A549 (cell line): ENCODE measurements around the gene GALNT14. TPM values are rescaled to one million over a fixed set of nuclear protein-coding genes. Genes with fewer than 3 reads are reported as not detected.
A peak's percentile ranks its signal among the peaks of the same experiment; 100 is the strongest.

Source experiments
- ATAC-seq, 2 experiments: fragments of 200-7000 bp in 1 of 2; fragments of >200 bp in 1 of 2; cut with Nextera tagmentation in 1 of 2; cut with Tn5 transposase in 1 of 2; 3 replicates each; pipeline versions ENCODE4 v1.8.0 to v1.9.1; 2018 to 2020; ENCODE audit warnings: mild to moderate bottlenecking in 1 of 2, moderate library complexity in 1 of 2
- CTCF ChIA-PET: fragments of 300-600 bp; sonication (Branson Sonifier 250); formaldehyde crosslinking; extraction: SDS; loops from one replicate; lab custom pipeline; 2021; ENCODE audit warnings: antibody characterized with exemption, inconsistent platforms; lab: Yijun Ruan, JAX
- POLR2A ChIA-PET: fragments of 350-600 bp; formaldehyde crosslinking; extraction: SDS; loops from one replicate; lab custom pipeline; 2021; ENCODE audit warnings: antibody characterized with exemption, inconsistent platforms; lab: Yijun Ruan, JAX
- DNase-seq, 2 experiments: peaks; one replicate each; pipeline versions ENCODE4 v3.0.0 to v3.0.0-alpha.2; 2011 to 2016; ENCODE audit warnings: low read depth in 1 of 2, low spot score in 1 of 2
- FAIRE-seq: peaks from 2 replicates; lab custom pipeline; 2011; peaks lifted over from hg19 to GRCh38; lab: Jason Lieb, UNC
- H3K27ac ChIP-seq, 2 experiments: fragments of >200 bp; sonication (Bioruptor Twin); formaldehyde crosslinking; 3 replicates each; pipeline ENCODE4 v1.5.1; 2016 to 2017
- H3K4me1 ChIP-seq: fragments of >200 bp; sonication (Bioruptor Twin); formaldehyde crosslinking; 3 replicates; pipeline ENCODE4 v1.6.1; 2016
- H3K4me2 ChIP-seq: fragments of >200 bp; sonication (Bioruptor Twin); formaldehyde crosslinking; 3 replicates; pipeline ENCODE4 v1.6.1; 2016
- H3K4me3 ChIP-seq: fragments of >200 bp; sonication (Bioruptor Twin); formaldehyde crosslinking; 3 replicates; pipeline ENCODE4 v1.5.1; 2016
- H3K9me3 ChIP-seq: fragments of >200 bp; sonication (Bioruptor Twin); formaldehyde crosslinking; 3 replicates; pipeline ENCODE4 v1.6.1; 2016
- ATOH8 ChIP-seq: fragments of 250-450 bp; sonication (Bioruptor Pico); IDR thresholded peaks from 2 replicates; pipeline ENCODE4 v1.5.0; 2020; ENCODE audit warnings: low read depth, mild to moderate bottlenecking, moderate library complexity
- BHLHE40 ChIP-seq: IDR thresholded peaks from 2 replicates; pipeline ENCODE4 v1.6.1; 2012; ENCODE audit warnings: low read depth, low read length, inconsistent platforms
- CHD2 ChIP-seq: fragments of 150-350 bp; IDR thresholded peaks from 2 replicates; pipeline ENCODE4 v1.6.1; 2014; ENCODE audit warnings: low read length; ENCODE audit not compliant: partially characterized antibody
- CHD4 ChIP-seq: fragments of 200-600 bp; sonication (generic); IDR thresholded peaks from 2 replicates; pipeline ENCODE4 v1.6.1; 2016; ENCODE audit warnings: antibody characterized with exemption, mild to moderate bottlenecking, borderline replicate concordance
- EHF ChIP-seq: fragments of 250-450 bp; sonication (Bioruptor Pico); IDR thresholded peaks from 2 replicates; pipeline ENCODE4 v1.5.0; 2020; ENCODE audit warnings: mild to moderate bottlenecking
- FOSL2 ChIP-seq, 2 experiments: fragments of 450-650 bp in 1 of 2; fragments of >200 bp in 1 of 2; sonication (Bioruptor Twin) in 1 of 2; formaldehyde crosslinking; IDR thresholded peaks; 2 replicates each; pipeline versions ENCODE4 v1.5.0 to v1.6.1; 2016 to 2020; ENCODE audit warnings: mild to moderate bottlenecking in 1 of 2, moderate library complexity in 1 of 2
- HES2 ChIP-seq: fragments of >200 bp; sonication (Bioruptor Twin); formaldehyde crosslinking; IDR thresholded peaks from 2 replicates; pipeline ENCODE4 v1.6.1; 2016
- HEYL ChIP-seq: fragments of 250-450 bp; sonication (Bioruptor Pico); IDR thresholded peaks from 2 replicates; pipeline ENCODE4 v1.8.0; 2021; ENCODE audit warnings: mild to moderate bottlenecking, moderate library complexity
- HMGXB4 ChIP-seq: fragments of 250-450 bp; sonication (Bioruptor Pico); IDR thresholded peaks from 2 replicates; pipeline ENCODE4 v1.5.0; 2021; ENCODE audit warnings: mild to moderate bottlenecking, moderate library complexity, borderline replicate concordance
- HOXB13 ChIP-seq: fragments of 250-450 bp; sonication (Bioruptor Pico); IDR thresholded peaks from 2 replicates; pipeline ENCODE4 v1.5.0; 2020; ENCODE audit warnings: low read depth, mild to moderate bottlenecking, moderate library complexity
- KDM5A ChIP-seq: fragments of 200-600 bp; sonication (generic); IDR thresholded peaks from 2 replicates; pipeline ENCODE4 v1.6.1; 2016; ENCODE audit warnings: antibody characterized with exemption, mild to moderate bottlenecking
- MAX ChIP-seq: IDR thresholded peaks from 2 replicates; pipeline ENCODE4 v1.6.1; 2012
- NPAS2 ChIP-seq: fragments of 250-450 bp; sonication (Bioruptor Pico); IDR thresholded peaks from 2 replicates; pipeline ENCODE4 v1.8.0; 2022; ENCODE audit warnings: mild to moderate bottlenecking, moderate library complexity, borderline replicate concordance
- POLR2AphosphoS2 ChIP-seq: conservative IDR thresholded peaks from 2 replicates; pipeline ENCODE4 v1.6.1; 2012; ENCODE audit warnings: low read length, improper control_type of control experiment, inconsistent platforms
- RCOR1 ChIP-seq: fragments of 150-350 bp; IDR thresholded peaks from 2 replicates; pipeline ENCODE4 v1.6.1; 2014; ENCODE audit warnings: antibody characterized with exemption, low read length, low read depth
- REST ChIP-seq: fragments of 200-600 bp; sonication (generic); IDR thresholded peaks from 2 replicates; pipeline ENCODE4 v1.6.1; 2016; ENCODE audit warnings: antibody characterized with exemption, mild to moderate bottlenecking, moderate library complexity
- SREBF2 ChIP-seq: fragments of 450-650 bp; IDR thresholded peaks from 2 replicates; pipeline ENCODE4 v1.6.1; 2014; ENCODE audit warnings: mild to moderate bottlenecking, moderate library complexity
- ZNF302 ChIP-seq: fragments of 250-450 bp; sonication (Bioruptor Pico); IDR thresholded peaks from 2 replicates; pipeline ENCODE4 v1.9.0; 2021; ENCODE audit warnings: inconsistent platforms, mild to moderate bottlenecking, moderate library complexity
- ZSCAN20 ChIP-seq: fragments of 250-450 bp; sonication (Bioruptor Pico); IDR thresholded peaks from 2 replicates; pipeline ENCODE4 v1.8.0; 2022; ENCODE audit warnings: mild to moderate bottlenecking, moderate library complexity
- WGBS: methylation state at CpG from one replicate; pipeline ENCODE4 v1.1.6; 2017; ENCODE audit errors: missing lambda C conversion rate; 5-methylcytosine and 5-hydroxymethylcytosine counted together
- polyA plus RNA-seq, 4 experiments: library from polyadenylated mRNA; depleted of rRNA in 3 of 4; stranded (reverse); fragments of >200 nt; fragmentation: RNase III in 1 of 4; extraction: RNeasy Plus Mini Kit Qiagen cat#74134 plus additional on column Dnase treatment in 1 of 4; gene quantifications; 2 replicates in 3 of 4; 3 replicates in 1 of 4; pipeline ENCODE4 v1.2.3, GENCODE V29; 2011 to 2017

GALNT14 gene
- polyA plus RNA-seq, 2 of the 4 experiments (the other 2 are of a cell fraction): 34.4 to 38.3 TPM

- no peak overlapping the region for H3K4me2 ChIP-seq
- no peak for TF ChIP-seq NPAS2 (CRISPR knock-in tag)
- TF ChIP-seq HOXB13 (CRISPR knock-in tag): no peak
- TF ChIP-seq SREBF2: no peak
- no peak for TF ChIP-seq FOSL2 (IDR thresholded peaks at IDR 0.05)
- TF ChIP-seq FOSL2 (CRISPR knock-in tag; IDR thresholded peaks at IDR 0.05): no peak
- TF ChIP-seq ZNF302 (CRISPR knock-in tag): no peak
- POLR2A ChIA-PET: no interaction called here
- H3K9me3 ChIP-seq: no peaks in the 10 kb centered on the region
- no peak for FAIRE-seq
- H3K4me1 ChIP-seq: peaks cover 10% of the 10 kb centered on the region
- H3K27ac ChIP-seq: 0 out of 6 replicates have a peak overlapping the region, but pooled peaks of 1 of the 2 experiments have one; percentile 1
- 89% methylated on average over 11 of the region's 11 CpGs for WGBS
- DNase-seq: no peak
- no peak for ATAC-seq
- CTCF ChIA-PET: interaction anchor here (1.0 kb wide), 1 partner anchor 23 kb away, joined by 3 read pairs; no protein-coding TSS in a partner anchor
- no peak overlapping the region for H3K4me3 ChIP-seq
Measured at GRCh38 chr2:30964334-30965005, 173.8 kb downstream of the GALNT14 start.

- ChIA-PET POLR2A (no interaction called here), CTCF (interaction anchor here (1.5 kb wide), 1 partner anchor 175 kb away, joined by 4 read pairs; the partner anchor contains the start of gene GALNT14)
- TF ChIP-seq BHLHE40 (no peak), HEYL (CRISPR knock-in tag) (no peak), HOXB13 (CRISPR knock-in tag) (no peak)
- no peaks in the 10 kb centered on the region for H3K4me1 ChIP-seq
- WGBS: 87% methylated on average over 7 of the region's 7 CpGs
- H3K4me3 ChIP-seq: no peak overlapping the region
- H3K9me3 ChIP-seq: no peaks in the 10 kb centered on the region
- DNase-seq: no peak
- no peak overlapping the region for H3K27ac ChIP-seq
- no peak overlapping the region for H3K4me2 ChIP-seq
- no peak for FAIRE-seq
- no peak for ATAC-seq
Measured at GRCh38 chr2:30963184-30963583, 175.1 kb downstream of the GALNT14 start.

- FAIRE-seq: no peak
- 94% methylated on average over 10 of the region's 10 CpGs for WGBS
Measured at GRCh38 chr2:30960213-30960612, 178.0 kb downstream of the GALNT14 start.

More at GRCh38 chr2:30960213-30960612, 178.0 kb downstream of the GALNT14 start:
- Histone ChIP-seq H3K4me3 (no peak overlapping the region), H3K4me1 (no peaks in the 10 kb centered on the region), H3K27ac (no peak overlapping the region), H3K9me3 (no peaks in the 10 kb centered on the region), H3K4me2 (no peak overlapping the region)
- ATAC-seq (no peak), DNase-seq (no peak)
- ChIA-PET CTCF (interaction anchor here (1.1 to 1.3 kb wide), 2 partner anchors 19 to 795 kb away, joined by 3 read pairs; no protein-coding TSS in a partner anchor), POLR2A (no interaction called here)
- TF ChIP-seq MAX: no peak
- no peak for TF ChIP-seq POLR2AphosphoS2
- no peak for TF ChIP-seq HES2
- no peak for TF ChIP-seq CHD4
- TF ChIP-seq ATOH8 (CRISPR knock-in tag): no peak
- TF ChIP-seq KDM5A: no peak
- no peak for TF ChIP-seq RCOR1
- TF ChIP-seq EHF (CRISPR knock-in tag): no peak
- TF ChIP-seq REST: no peak
- no peak for TF ChIP-seq HMGXB4 (CRISPR knock-in tag)
- no peak for TF ChIP-seq CHD2
- TF ChIP-seq ZSCAN20 (CRISPR knock-in tag): no peak
